Esophagus squamous epithelium (tissue), 5 donors: ENCODE data around the gene PPFIA4. TPM values are rescaled to one million over a fixed set of nuclear protein-coding genes. Genes with fewer than 3 reads are reported as not detected.

Experiments
- DNase-seq: peaks from one replicate; lab custom pipeline; 2025; lab: John Stamatoyannopoulos, UW
- H3K27ac ChIP-seq, 4 donors: fragments of 200-600 bp; sonication (generic); one replicate each; pipeline ENCODE4 v1.5.1; 2016 to 2019; ENCODE audit warnings: mild to moderate bottlenecking in 1 of 4
- H3K27me3 ChIP-seq, 4 donors: fragments of 200-600 bp; sonication (generic); 1 replicate in 3 of 4; 2 replicates in 1 of 4; pipeline versions ENCODE4 v1.5.1 to v1.6.0; 2017 to 2021; ENCODE audit warnings: antibody characterized with exemption in 1 of 4
- H3K36me3 ChIP-seq, 3 donors: fragments of 200-600 bp; sonication (generic); one replicate each; pipeline ENCODE4 v1.5.1; 2016 to 2019
- H3K4me1 ChIP-seq, 3 donors: fragments of 200-600 bp; sonication (generic); one replicate each; pipeline ENCODE4 v1.5.1; 2017 to 2019
- H3K4me3 ChIP-seq, 4 donors: fragments of 200-600 bp; sonication (generic); 1 replicate in 3 of 4; 2 replicates in 1 of 4; pipeline ENCODE4 v1.5.1; 2016 to 2019; ENCODE audit warnings: mild to moderate bottlenecking in 2 of 4, moderate library complexity in 1 of 4
- H3K9me3 ChIP-seq, 3 donors: fragments of 200-600 bp; sonication (generic); one replicate each; pipeline ENCODE4 v1.5.1; 2016 to 2019
- CTCF ChIP-seq, 6 experiments: fragments of 450-650 bp in 4 of 6; fragments of 200-600 bp in 2 of 6; sonication (generic) in 2 of 6; IDR thresholded peaks; one replicate each; pipeline ENCODE4 v1.5.1; 2016 to 2019; ENCODE audit warnings: antibody characterized with exemption in 6 of 6, mild to moderate bottlenecking in 4 of 6, moderate library complexity in 4 of 6
- POLR2A ChIP-seq, 4 donors: fragments of 450-650 bp; IDR thresholded peaks; one replicate each; pipeline ENCODE4 v1.6.1; 2017; ENCODE audit warnings: antibody characterized with exemption in 4 of 4, mild to moderate bottlenecking in 4 of 4, moderate library complexity in 3 of 4
- WGBS, 2 donors: methylation state at CpG; one replicate each; pipeline ENCODE4 v1.1.5; 2018; 5-methylcytosine and 5-hydroxymethylcytosine counted together
- intact Hi-C: fragments of 100-400 bp; cut with DNase I; formaldehyde crosslinking; loops from one replicate; pipeline ENCODE4 v1.15.0; 2022
- total RNA-seq, 4 donors: library from RNA; depleted of rRNA; stranded (reverse); fragments of >200 nt; gene quantifications; one replicate each; pipeline ENCODE4 v1.1.0, GENCODE V29; 2016
- donor health status: DM: yes; HTN: yes; CAD: no.

PPFIA4 gene
- total RNA-seq, 4 donors from 2014 or later, result 0.35 to 1.7 (median 0.93) TPM

- H3K9me3 ChIP-seq, result peaks cover 0 to 19% (median 14%) of the 10 kb centered on the region in 3 donors
- no peaks in the 10 kb centered on the region for H3K36me3 ChIP-seq
- no peak overlapping the region for H3K27ac ChIP-seq
- H3K27me3 ChIP-seq, result peaks cover 0 to 13% (median 0%) of the 10 kb centered on the region in 4 donors
- no peak overlapping the region for H3K4me3 ChIP-seq
- intact Hi-C loops, result no loop called here
- DNase-seq, result no peak
- H3K4me1 ChIP-seq, result no peaks in the 10 kb centered on the region
- 88 to 100% methylated on average over 1 of the region's 1 CpG for WGBS, 2 donors
- TF ChIP-seq CTCF (IDR thresholded peaks at IDR 0.05) (no peak), POLR2A (IDR thresholded peaks at IDR 0.05) (no peak)
Observed at GRCh38 chr1:203095061-203095690, 68.9 kb downstream of the PPFIA4 start.

GRCh38 chr1:203096566-203096965 lies 70.3 kb downstream of the PPFIA4 start:
- intact Hi-C loops, result no loop called here

GRCh38 chr1:203097001-203097400 lies 70.7 kb downstream of the PPFIA4 start:
- WGBS, 2 donors, result 57 to 70% methylated on average over 1 of the region's 1 CpG
- H3K27ac ChIP-seq, result no peak overlapping the region
- no peak overlapping the region for H3K4me3 ChIP-seq
- no peaks in the 10 kb centered on the region for H3K36me3 ChIP-seq
- intact Hi-C loops, result no loop called here
- no peak for TF ChIP-seq CTCF (IDR thresholded peaks at IDR 0.05)
- no peak for TF ChIP-seq POLR2A (IDR thresholded peaks at IDR 0.05)
- H3K4me1 ChIP-seq, result no peaks in the 10 kb centered on the region
- no peak for DNase-seq
- no peaks in the 10 kb centered on the region for H3K27me3 ChIP-seq
- peaks cover 0 to 19% (median 14%) of the 10 kb centered on the region in 3 donors for H3K9me3 ChIP-seq

More at GRCh38 chr1:203096566-203096965, 70.3 kb downstream of the PPFIA4 start:
- Histone ChIP-seq H3K4me3 (no peak overlapping the region), H3K4me1 (no peaks in the 10 kb centered on the region), H3K36me3 (no peaks in the 10 kb centered on the region), H3K27me3 (peaks cover 0 to 3% (median 0%) of the 10 kb centered on the region in 4 donors), H3K9me3 (peaks cover 0 to 19% (median 14%) of the 10 kb centered on the region in 3 donors), H3K27ac (no peak overlapping the region)
- no peak for DNase-seq
- TF ChIP-seq POLR2A (IDR thresholded peaks at IDR 0.05) (no peak), CTCF (IDR thresholded peaks at IDR 0.05) (no peak)

- no CpG with 5 or more reads among the region's 1 CpG for WGBS, 2 donors
- DNase-seq, result no peak
- TF ChIP-seq CTCF (IDR thresholded peaks at IDR 0.05) (no peak), POLR2A (IDR thresholded peaks at IDR 0.05) (no peak)
Observed at GRCh38 chr1:203098445-203098844, 72.2 kb downstream of the PPFIA4 start.

GRCh38 chr1:203098914-203099520 lies 72.7 kb downstream of the PPFIA4 start:
- H3K4me3 ChIP-seq, result no peak overlapping the region
- H3K27ac ChIP-seq, result no peak overlapping the region
- peaks cover 0 to 7% (median 0%) of the 10 kb centered on the region in 4 donors for H3K27me3 ChIP-seq
- 83% methylated on average over 7 to 8 of the region's 8 CpGs for WGBS, 2 donors
- TF ChIP-seq POLR2A (IDR thresholded peaks at IDR 0.05), result no peak
- TF ChIP-seq CTCF (IDR thresholded peaks at IDR 0.05), result no peak
- no peak for DNase-seq
- H3K4me1 ChIP-seq, result no peaks in the 10 kb centered on the region
- intact Hi-C loops, result no loop called here
- H3K9me3 ChIP-seq, result peaks cover 0 to 18% (median 14%) of the 10 kb centered on the region in 3 donors
- no peaks in the 10 kb centered on the region for H3K36me3 ChIP-seq

More at GRCh38 chr1:203098445-203098844, 72.2 kb downstream of the PPFIA4 start:
- Histone ChIP-seq H3K4me1 (no peaks in the 10 kb centered on the region), H3K9me3 (peaks cover 0 to 19% (median 14%) of the 10 kb centered on the region in 3 donors), H3K36me3 (no peaks in the 10 kb centered on the region), H3K27me3 (peaks cover 0 to 1% (median 0%) of the 10 kb centered on the region in 4 donors), H3K4me3 (no peak overlapping the region), H3K27ac (no peak overlapping the region)
- intact Hi-C loops, result no loop called here
